ENCODE data around the gene FAM180A.

FAM180A gene

GRCh38 chr7:135759532-135759931, 10.9 kb upstream of the FAM180A start:
- no peak overlapping the region for H3K27ac ChIP-seq (ENCODE audit: insufficient read depth, low read length, poor library complexity, severe bottlenecking)
- no peaks in the 10 kb centered on the region for H3K4me1 ChIP-seq (ENCODE audit: control insufficient read depth, insufficient read depth, low read length, poor library complexity, severe bottlenecking)
- no peak overlapping the region for H3K4me3 ChIP-seq (ENCODE audit: insufficient read depth, low read depth, low read length, poor library complexity, severe bottlenecking)
- H3K9me3 ChIP-seq (ENCODE audit: control insufficient read depth, low read length): no peaks in the 10 kb centered on the region
- DNase-seq: no peak
- H3K36me3 ChIP-seq (ENCODE audit: control insufficient read depth, insufficient read depth, low read length): no peaks in the 10 kb centered on the region
- H3K27me3 ChIP-seq (replicated peaks; ENCODE audit: control insufficient read depth, insufficient read depth, low read length, poor library complexity, severe bottlenecking): no peaks in the 10 kb centered on the region

- Histone ChIP-seq H3K4me1 (ENCODE audit: control insufficient read depth, insufficient read depth, low read length, poor library complexity, severe bottlenecking) (no peaks in the 10 kb centered on the region), H3K27ac (ENCODE audit: insufficient read depth, low read length, poor library complexity, severe bottlenecking) (no peak overlapping the region), H3K27me3 (replicated peaks; ENCODE audit: control insufficient read depth, insufficient read depth, low read length, poor library complexity, severe bottlenecking) (no peaks in the 10 kb centered on the region), H3K9me3 (ENCODE audit: control insufficient read depth, low read length) (no peaks in the 10 kb centered on the region), H3K36me3 (ENCODE audit: control insufficient read depth, insufficient read depth, low read length) (no peaks in the 10 kb centered on the region), H3K4me3 (ENCODE audit: insufficient read depth, low read depth, low read length, poor library complexity, severe bottlenecking) (no peak overlapping the region)
- no peak for DNase-seq
Measured at GRCh38 chr7:135758531-135758932, 9.9 kb upstream of the FAM180A start.

- DNase-seq: no peak
Measured at GRCh38 chr7:135757719-135758411, 9.3 kb upstream of the FAM180A start.

GRCh38 chr7:135756191-135756590, 7.6 kb upstream of the FAM180A start:
- Histone ChIP-seq H3K9me3 (ENCODE audit: control insufficient read depth, low read length) (no peaks in the 10 kb centered on the region), H3K27ac (ENCODE audit: insufficient read depth, low read length, poor library complexity, severe bottlenecking) (no peak overlapping the region), H3K36me3 (ENCODE audit: control insufficient read depth, insufficient read depth, low read length) (no peaks in the 10 kb centered on the region), H3K4me1 (ENCODE audit: control insufficient read depth, insufficient read depth, low read length, poor library complexity, severe bottlenecking) (no peaks in the 10 kb centered on the region), H3K4me3 (ENCODE audit: insufficient read depth, low read depth, low read length, poor library complexity, severe bottlenecking) (no peak overlapping the region), H3K27me3 (replicated peaks; ENCODE audit: control insufficient read depth, insufficient read depth, low read length, poor library complexity, severe bottlenecking) (no peaks in the 10 kb centered on the region)
- DNase-seq: no peak

More at GRCh38 chr7:135757719-135758411, 9.3 kb upstream of the FAM180A start:
- Histone ChIP-seq H3K4me3 (ENCODE audit: insufficient read depth, low read depth, low read length, poor library complexity, severe bottlenecking) (no peak overlapping the region), H3K4me1 (ENCODE audit: control insufficient read depth, insufficient read depth, low read length, poor library complexity, severe bottlenecking) (no peaks in the 10 kb centered on the region), H3K27me3 (replicated peaks; ENCODE audit: control insufficient read depth, insufficient read depth, low read length, poor library complexity, severe bottlenecking) (no peaks in the 10 kb centered on the region), H3K36me3 (ENCODE audit: control insufficient read depth, insufficient read depth, low read length) (no peaks in the 10 kb centered on the region), H3K9me3 (ENCODE audit: control insufficient read depth, low read length) (no peaks in the 10 kb centered on the region), H3K27ac (ENCODE audit: insufficient read depth, low read length, poor library complexity, severe bottlenecking) (no peak overlapping the region)

GRCh38 chr7:135755351-135755753, 6.7 kb upstream of the FAM180A start:
- no peaks in the 10 kb centered on the region for H3K4me1 ChIP-seq (ENCODE audit: control insufficient read depth, insufficient read depth, low read length, poor library complexity, severe bottlenecking)
- no peaks in the 10 kb centered on the region for H3K36me3 ChIP-seq (ENCODE audit: control insufficient read depth, insufficient read depth, low read length)
- no peak overlapping the region for H3K4me3 ChIP-seq (ENCODE audit: insufficient read depth, low read depth, low read length, poor library complexity, severe bottlenecking)
- no peaks in the 10 kb centered on the region for H3K9me3 ChIP-seq (ENCODE audit: control insufficient read depth, low read length)
- DNase-seq: no peak
- H3K27ac ChIP-seq (ENCODE audit: insufficient read depth, low read length, poor library complexity, severe bottlenecking): no peak overlapping the region
- H3K27me3 ChIP-seq (replicated peaks; ENCODE audit: control insufficient read depth, insufficient read depth, low read length, poor library complexity, severe bottlenecking): no peaks in the 10 kb centered on the region

GRCh38 chr7:135753616-135754413, 5.2 kb upstream of the FAM180A start:
- H3K4me3 ChIP-seq (ENCODE audit: insufficient read depth, low read depth, low read length, poor library complexity, severe bottlenecking): no peak overlapping the region

GRCh38 chr7:135747366-135747765, 1.2 kb downstream of the FAM180A start:
- Histone ChIP-seq H3K9me3 (ENCODE audit: control insufficient read depth, low read length) (no peaks in the 10 kb centered on the region), H3K4me1 (ENCODE audit: control insufficient read depth, insufficient read depth, low read length, poor library complexity, severe bottlenecking) (no peaks in the 10 kb centered on the region), H3K4me3 (ENCODE audit: insufficient read depth, low read depth, low read length, poor library complexity, severe bottlenecking) (no peak overlapping the region), H3K27me3 (replicated peaks; ENCODE audit: control insufficient read depth, insufficient read depth, low read length, poor library complexity, severe bottlenecking) (no peaks in the 10 kb centered on the region), H3K27ac (ENCODE audit: insufficient read depth, low read length, poor library complexity, severe bottlenecking) (no peak overlapping the region), H3K36me3 (ENCODE audit: control insufficient read depth, insufficient read depth, low read length) (no peaks in the 10 kb centered on the region)
- DNase-seq: no peak

More at GRCh38 chr7:135753616-135754413, 5.2 kb upstream of the FAM180A start:
- no peak for DNase-seq
- Histone ChIP-seq H3K27me3 (replicated peaks; ENCODE audit: control insufficient read depth, insufficient read depth, low read length, poor library complexity, severe bottlenecking) (no peaks in the 10 kb centered on the region), H3K27ac (ENCODE audit: insufficient read depth, low read length, poor library complexity, severe bottlenecking) (no peak overlapping the region), H3K9me3 (ENCODE audit: control insufficient read depth, low read length) (no peaks in the 10 kb centered on the region), H3K4me1 (ENCODE audit: control insufficient read depth, insufficient read depth, low read length, poor library complexity, severe bottlenecking) (no peaks in the 10 kb centered on the region), H3K36me3 (ENCODE audit: control insufficient read depth, insufficient read depth, low read length) (no peaks in the 10 kb centered on the region)

GRCh38 chr7:135745703-135746312, 2.8 kb downstream of the FAM180A start:
- H3K27me3 ChIP-seq (replicated peaks; ENCODE audit: control insufficient read depth, insufficient read depth, low read length, poor library complexity, severe bottlenecking): no peaks in the 10 kb centered on the region
- no peak overlapping the region for H3K27ac ChIP-seq (ENCODE audit: insufficient read depth, low read length, poor library complexity, severe bottlenecking)
- no peaks in the 10 kb centered on the region for H3K9me3 ChIP-seq (ENCODE audit: control insufficient read depth, low read length)
- no peaks in the 10 kb centered on the region for H3K4me1 ChIP-seq (ENCODE audit: control insufficient read depth, insufficient read depth, low read length, poor library complexity, severe bottlenecking)
- DNase-seq: no peak
- H3K4me3 ChIP-seq (ENCODE audit: insufficient read depth, low read depth, low read length, poor library complexity, severe bottlenecking): no peak overlapping the region
- no peaks in the 10 kb centered on the region for H3K36me3 ChIP-seq (ENCODE audit: control insufficient read depth, insufficient read depth, low read length)

- H3K36me3 ChIP-seq (ENCODE audit: control insufficient read depth, insufficient read depth, low read length): no peaks in the 10 kb centered on the region
- no peak overlapping the region for H3K27ac ChIP-seq (ENCODE audit: insufficient read depth, low read length, poor library complexity, severe bottlenecking)
- H3K4me3 ChIP-seq (ENCODE audit: insufficient read depth, low read depth, low read length, poor library complexity, severe bottlenecking): no peak overlapping the region
- no peaks in the 10 kb centered on the region for H3K4me1 ChIP-seq (ENCODE audit: control insufficient read depth, insufficient read depth, low read length, poor library complexity, severe bottlenecking)
- no peaks in the 10 kb centered on the region for H3K27me3 ChIP-seq (replicated peaks; ENCODE audit: control insufficient read depth, insufficient read depth, low read length, poor library complexity, severe bottlenecking)
- no peaks in the 10 kb centered on the region for H3K9me3 ChIP-seq (ENCODE audit: control insufficient read depth, low read length)
- no peak for DNase-seq
Measured at GRCh38 chr7:135744938-135745702, 3.5 kb downstream of the FAM180A start.
